GM12878 (cell line): ENCODE measurements around the gene PIGL. TPM values are rescaled to one million over a fixed set of nuclear protein-coding genes. Genes with fewer than 3 reads are reported as not detected.
A peak's percentile ranks its signal among the peaks of the same experiment; 100 is the strongest.

ENCODE experiments used
- ATAC-seq: fragments of 200-7000 bp; cut with Tn5 transposase; 3 replicates; pipeline ENCODE4 v1.9.1; 2020; ENCODE audit warnings: mild to moderate bottlenecking, moderate library complexity
- BruUV-seq: library from RNA; stranded (reverse); fragments of 400-500 nt; replicated peaks from 2 replicates; lab custom pipeline; 2021; lab: Mats Ljungman, UMichigan
- CTCF ChIA-PET: fragments of 300-600 bp; sonication (Branson Sonifier 250); formaldehyde crosslinking; extraction: SDS; loops from one replicate; lab custom pipeline; 2021; ENCODE audit warnings: inconsistent platforms; lab: Yijun Ruan, JAX
- POLR2A ChIA-PET: fragments of 350-600 bp; formaldehyde crosslinking; extraction: SDS; loops from one replicate; lab custom pipeline; 2021; ENCODE audit warnings: inconsistent platforms; lab: Charles Lee
- RAD21 ChIA-PET: fragments of 300-600 bp; sonication (Branson Sonifier 250); formaldehyde crosslinking; loops from one replicate; lab custom pipeline; 2023; ENCODE audit warnings: antibody characterized with exemption; ENCODE audit not compliant: unreplicated experiment; lab: Charles Lee
- SMC1A ChIA-PET: fragments of 300-600 bp; sonication (Branson Sonifier 250); formaldehyde crosslinking; loops from one replicate; lab custom pipeline; 2023; ENCODE audit not compliant: unreplicated experiment, uncharacterized antibody; lab: Charles Lee
- DNase-seq: peaks from one replicate; pipeline ENCODE4 v3.0.0-alpha.2; 2011; ENCODE audit warnings: low read depth, low spot score
- FAIRE-seq: peaks from 3 replicates; lab custom pipeline; 2011; peaks lifted over from hg19 to GRCh38; lab: Jason Lieb, UNC
- H2AFZ ChIP-seq: 2 replicates; pipeline ENCODE4 v1.6.0; 2011; ENCODE audit warnings: low read depth, low read length, control low read depth; ENCODE audit not compliant: control insufficient read depth
- H3K27ac ChIP-seq: 2 replicates; pipeline ENCODE4 v1.5.1; 2011; ENCODE audit warnings: control low read depth; ENCODE audit not compliant: control insufficient read depth, insufficient read depth
- H3K27me3 ChIP-seq, 2 experiments: replicated peaks in 1 of 2; 2 replicates each; pipeline versions ENCODE4 v1.6.0 to v1.6.1; 2011; ENCODE audit warnings: low read length in 1 of 2; ENCODE audit not compliant: control insufficient read depth in 2 of 2, insufficient read depth in 2 of 2
- H3K36me3 ChIP-seq, 2 experiments: 2 replicates each; pipeline ENCODE4 v1.5.1; 2011; ENCODE audit warnings: low read length in 1 of 2; ENCODE audit not compliant: control insufficient read depth in 2 of 2, insufficient read depth in 2 of 2
- H3K4me1 ChIP-seq: 2 replicates; pipeline ENCODE4 v1.6.1; 2011; ENCODE audit warnings: mild to moderate bottlenecking, low read length, moderate library complexity, mixed read lengths; ENCODE audit not compliant: control insufficient read depth, insufficient read depth
- H3K4me2 ChIP-seq: 2 replicates; pipeline ENCODE4 v1.6.0; 2011; ENCODE audit warnings: control low read depth; ENCODE audit not compliant: control insufficient read depth, insufficient read depth
- H3K4me3 ChIP-seq: fragments of 200-600 bp; sonication (generic); 2 replicates; pipeline ENCODE4 v1.5.1; 2016
- H3K79me2 ChIP-seq: 2 replicates; pipeline ENCODE4 v1.6.0; 2011; ENCODE audit warnings: low read length; ENCODE audit not compliant: control insufficient read depth, insufficient read depth
- H3K9ac ChIP-seq: 2 replicates; pipeline ENCODE4 v1.8.0; 2011; ENCODE audit warnings: low read length, control low read depth, mixed read lengths; ENCODE audit not compliant: control insufficient read depth, insufficient read depth
- H3K9me3 ChIP-seq: replicated peaks from 3 replicates; pipeline ENCODE4 v1.5.1; 2011; ENCODE audit warnings: mild to moderate bottlenecking, low read length; ENCODE audit not compliant: control insufficient read depth, insufficient read depth
- H4K20me1 ChIP-seq: 2 replicates; pipeline ENCODE4 v1.6.0; 2011; ENCODE audit not compliant: control insufficient read depth, insufficient read depth
- MYC ChIP-seq: IDR thresholded peaks from 2 replicates; pipeline ENCODE4 v1.6.1; 2011; ENCODE audit warnings: mild to moderate bottlenecking, low read length, moderate library complexity, inconsistent platforms; ENCODE audit not compliant: insufficient read depth, insufficient replicate concordance, insufficient read length, severe bottlenecking
- RUNX3 ChIP-seq: IDR thresholded peaks from 2 replicates; pipeline ENCODE4 v1.6.1; 2012; ENCODE audit warnings: low read length, inconsistent platforms
- TCF3 ChIP-seq: IDR thresholded peaks from 2 replicates; pipeline ENCODE4 v1.6.1; 2012; ENCODE audit warnings: low read depth, mild to moderate bottlenecking, low read length, borderline replicate concordance; ENCODE audit not compliant: insufficient read depth
- WGBS: methylation state at CpG from one replicate; pipeline ENCODE4 v1.1.6; 2016; ENCODE audit warnings: low lambda C conversion rate; ENCODE audit not compliant: insufficient replicate concordance, insufficient coverage; ENCODE audit errors: missing lambda C conversion rate; 5-methylcytosine and 5-hydroxymethylcytosine counted together
- in situ Hi-C: fragments of 300-500 bp; cut with MboI; formaldehyde crosslinking; loops from 9 replicates; pipeline ENCODE4 v1.14.3; 2018; ENCODE audit warnings: mixed read lengths
- intact Hi-C: fragments of 100-400 bp; cut with micrococcal nuclease; formaldehyde crosslinking; loops from one replicate; pipeline ENCODE4 v1.14.2; 2022; ENCODE audit not compliant: unreplicated experiment
- polyA plus RNA-seq, 11 experiments: library from polyadenylated mRNA; depleted of rRNA in 4 of 11; unstranded in 6 of 11; stranded (reverse) in 5 of 11; fragments of >200 nt; fragmentation: Nextera tagmentation in 4 of 11; fragmentation: Illumina TruSeq in 1 of 11; extraction: Ambion mirVana in 4 of 11; extraction: Trizol in 1 of 11; gene quantifications; 1 replicate in 1 of 11; 2 replicates in 10 of 11; pipeline versions ENCODE4 v1.2.1 to v1.2.3, GENCODE V29; 2011 to 2016; ENCODE audit warnings: inconsistent platforms in 2 of 11, missing spikeins in 2 of 11, low read depth in 1 of 11
- total RNA-seq, 4 experiments: library from RNA; depleted of rRNA in 3 of 4; stranded (reverse); fragments of >200 nt in 3 of 4; fragmentation: Illumina TruSeq in 1 of 4; extraction: Trizol in 1 of 4; gene quantifications; 2 replicates each; pipeline versions ENCODE4 v1.2.1 to v1.2.3, GENCODE V29; 2013 to 2021
- TF ChIP-seq, protein P1 (sequence below): IDR thresholded peaks from 2 replicates; pipeline ENCODE4 v1.6.1; 2011; ENCODE audit warnings: borderline replicate concordance, low read depth, mild to moderate bottlenecking, moderate library complexity, mixed read lengths, low read length; ENCODE audit not compliant: insufficient read depth; ENCODE audit errors: extremely low read length
- TF ChIP-seq, protein P2 (sequence below): fragments of 450-650 bp; IDR thresholded peaks from 2 replicates; pipeline ENCODE4 v1.6.1; 2016; ENCODE audit warnings: mild to moderate bottlenecking, moderate library complexity, borderline replicate concordance

Gene PIGL
- total and polyA plus RNA-seq, 10 of the 15 experiments (the other 5 are each of a cell fraction or from before 2014, with no cell fraction given) = 25.9 to 52.5 (median 30.2) TPM

DNA sequence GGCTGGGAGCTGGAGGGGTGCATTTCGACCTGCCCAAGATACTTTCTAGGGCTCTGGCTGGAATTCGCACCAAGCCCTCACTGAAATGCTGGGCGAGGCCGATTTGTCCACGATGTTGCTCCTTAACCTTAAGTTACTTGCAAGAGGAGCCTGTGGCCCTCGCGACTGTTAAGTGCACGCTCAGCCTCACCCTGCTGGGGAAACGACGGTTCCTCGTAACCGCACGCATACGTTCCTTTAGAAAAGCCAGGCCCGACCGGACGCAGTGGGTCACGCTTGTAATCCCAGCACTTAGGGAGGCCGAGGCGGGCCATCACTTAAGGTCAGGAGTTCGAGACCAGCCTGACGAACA, 1.1 kb upstream of the PIGL start:
- ChIA-PET POLR2A (interaction anchor here (0.6 to 1.7 kb wide), 3 partner anchors 71 to 137 kb away, joined by 3 to 6 read pairs (median 3); partner anchors contain the start of gene CENPV), RAD21 (interaction anchor here (0.9 to 1.2 kb wide), 2 partner anchors 71 to 80 kb away, joined by 3 to 4 read pairs; no protein-coding TSS in a partner anchor), CTCF (interaction anchor here (1.6 to 2.4 kb wide), 3 partner anchors 72 to 147 kb away, joined by 3 to 16 read pairs (median 5); partner anchors contain the start of gene CENPV), SMC1A (interaction anchor here (1.3 to 3.2 kb wide), 3 partner anchors 13 to 71 kb away, joined by 3 to 23 read pairs (median 6); no protein-coding TSS in a partner anchor)
- no peaks in the 10 kb centered on the region; the same call in 1 of the 2 replicates for H4K20me1 ChIP-seq
- H3K79me2 ChIP-seq = peaks cover 78% of the 10 kb centered on the region
- no TSS peak for BruUV-seq
- peaks cover 4% of the 10 kb centered on the region for H3K4me1 ChIP-seq
- peak overlapping the region; percentile 91 for H3K4me3 ChIP-seq
- FAIRE-seq (no peak), DNase-seq (no peak), ATAC-seq (no peak)
- peak overlapping the region; percentile 96 for H3K27ac ChIP-seq
- TF ChIP-seq TCF3 (0 out of 2 replicates have a peak, but pooled peaks have one; percentile 5), RUNX3 (peak; percentile 58), MYC (peak; percentile 6)
- TF ChIP-seq, protein P1, sequence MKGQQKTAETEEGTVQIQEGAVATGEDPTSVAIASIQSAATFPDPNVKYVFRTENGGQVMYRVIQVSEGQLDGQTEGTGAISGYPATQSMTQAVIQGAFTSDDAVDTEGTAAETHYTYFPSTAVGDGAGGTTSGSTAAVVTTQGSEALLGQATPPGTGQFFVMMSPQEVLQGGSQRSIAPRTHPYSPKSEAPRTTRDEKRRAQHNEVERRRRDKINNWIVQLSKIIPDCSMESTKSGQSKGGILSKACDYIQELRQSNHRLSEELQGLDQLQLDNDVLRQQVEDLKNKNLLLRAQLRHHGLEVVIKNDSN = no peak
- TF ChIP-seq, protein P2, sequence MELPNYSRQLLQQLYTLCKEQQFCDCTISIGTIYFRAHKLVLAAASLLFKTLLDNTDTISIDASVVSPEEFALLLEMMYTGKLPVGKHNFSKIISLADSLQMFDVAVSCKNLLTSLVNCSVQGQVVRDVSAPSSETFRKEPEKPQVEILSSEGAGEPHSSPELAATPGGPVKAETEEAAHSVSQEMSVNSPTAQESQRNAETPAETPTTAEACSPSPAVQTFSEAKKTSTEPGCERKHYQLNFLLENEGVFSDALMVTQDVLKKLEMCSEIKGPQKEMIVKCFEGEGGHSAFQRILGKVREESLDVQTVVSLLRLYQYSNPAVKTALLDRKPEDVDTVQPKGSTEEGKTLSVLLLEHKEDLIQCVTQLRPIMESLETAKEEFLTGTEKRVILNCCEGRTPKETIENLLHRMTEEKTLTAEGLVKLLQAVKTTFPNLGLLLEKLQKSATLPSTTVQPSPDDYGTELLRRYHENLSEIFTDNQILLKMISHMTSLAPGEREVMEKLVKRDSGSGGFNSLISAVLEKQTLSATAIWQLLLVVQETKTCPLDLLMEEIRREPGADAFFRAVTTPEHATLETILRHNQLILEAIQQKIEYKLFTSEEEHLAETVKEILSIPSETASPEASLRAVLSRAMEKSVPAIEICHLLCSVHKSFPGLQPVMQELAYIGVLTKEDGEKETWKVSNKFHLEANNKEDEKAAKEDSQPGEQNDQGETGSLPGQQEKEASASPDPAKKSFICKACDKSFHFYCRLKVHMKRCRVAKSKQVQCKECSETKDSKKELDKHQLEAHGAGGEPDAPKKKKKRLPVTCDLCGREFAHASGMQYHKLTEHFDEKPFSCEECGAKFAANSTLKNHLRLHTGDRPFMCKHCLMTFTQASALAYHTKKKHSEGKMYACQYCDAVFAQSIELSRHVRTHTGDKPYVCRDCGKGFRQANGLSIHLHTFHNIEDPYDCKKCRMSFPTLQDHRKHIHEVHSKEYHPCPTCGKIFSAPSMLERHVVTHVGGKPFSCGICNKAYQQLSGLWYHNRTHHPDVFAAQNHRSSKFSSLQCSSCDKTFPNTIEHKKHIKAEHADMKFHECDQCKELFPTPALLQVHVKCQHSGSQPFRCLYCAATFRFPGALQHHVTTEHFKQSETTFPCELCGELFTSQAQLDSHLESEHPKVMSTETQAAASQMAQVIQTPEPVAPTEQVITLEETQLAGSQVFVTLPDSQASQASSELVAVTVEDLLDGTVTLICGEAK = 0 out of 2 replicates have a peak, but pooled peaks have one; percentile 53
- H3K36me3 ChIP-seq = no peaks in the 10 kb centered on the region; a peak in 1 of 4 replicates
- no peaks in the 10 kb centered on the region for H3K9me3 ChIP-seq
- WGBS = 20% methylated on average over 22 of the region's 22 CpGs
- intact Hi-C loops = loop anchor here (10.0 kb wide), 1 partner anchor 199 kb away; the partner anchor contains the start of gene TRPV2
- peak overlapping the region; percentile 100 for H3K4me2 ChIP-seq
- no peaks in the 10 kb centered on the region for H3K27me3 ChIP-seq
- H3K9ac ChIP-seq = peak overlapping the region; percentile 96
- in situ Hi-C loops = no loop called here
- peak overlapping the region; percentile 73 for H2AFZ ChIP-seq
